H1 (cell line): Measurements from ENCODE around the gene CKAP4. TPM values are rescaled to one million over a fixed set of nuclear protein-coding genes. Genes with fewer than 3 reads are reported as not detected.

Experiments
- CTCF ChIA-PET: fragments of 300-600 bp; sonication (Branson Sonifier 250); formaldehyde crosslinking; loops from one replicate; lab custom pipeline; 2021; ENCODE audit not compliant: partially characterized antibody; lab: Charles Lee
- POLR2A ChIA-PET: fragments of 300-600 bp; sonication (Branson Sonifier 250); formaldehyde crosslinking; loops from one replicate; lab custom pipeline; 2021; ENCODE audit warnings: inconsistent platforms; ENCODE audit not compliant: partially characterized antibody; lab: Charles Lee
- DNase-seq, 2 experiments: peaks; one replicate each; pipeline versions ENCODE4 v3.0.0 to v3.0.0-alpha.2; 2010 to 2022; ENCODE audit warnings: low spot score in 2 of 2, low read depth in 1 of 2, mixed read lengths in 1 of 2
- FAIRE-seq: peaks from 2 replicates; lab custom pipeline; 2011; peaks lifted over from hg19 to GRCh38; lab: Jason Lieb, UNC
- H2AFZ ChIP-seq: 2 replicates; pipeline ENCODE4 v1.8.1; 2012; ENCODE audit warnings: low read length, inconsistent platforms
- H2AK5ac ChIP-seq: 2 replicates; pipeline ENCODE4 v1.6.1; 2013; ENCODE audit warnings: low read depth, low read length
- H2BK120ac ChIP-seq: replicated peaks from 2 replicates; pipeline ENCODE3; 2013; ENCODE audit warnings: low read depth, low read length, inconsistent platforms
- H2BK12ac ChIP-seq: 2 replicates; pipeline ENCODE4 v1.6.1; 2013; ENCODE audit warnings: low read depth, low read length
- H2BK15ac ChIP-seq: 2 replicates; pipeline ENCODE4 v1.6.1; 2013; ENCODE audit warnings: low read length
- H2BK20ac ChIP-seq: 2 replicates; pipeline ENCODE4 v1.6.1; 2013; ENCODE audit warnings: low read length
- H2BK5ac ChIP-seq: 2 replicates; pipeline ENCODE4 v1.6.1; 2013; ENCODE audit warnings: low read depth, low read length
- H3K14ac ChIP-seq: 2 replicates; pipeline ENCODE4 v1.6.1; 2013; ENCODE audit warnings: inconsistent platforms; ENCODE audit not compliant: insufficient read length
- H3K18ac ChIP-seq: 2 replicates; pipeline ENCODE4 v1.6.1; 2013; ENCODE audit warnings: low read length; ENCODE audit errors: extremely low read depth
- H3K23ac ChIP-seq: 2 replicates; pipeline ENCODE4 v1.6.1; 2013; ENCODE audit warnings: inconsistent platforms; ENCODE audit not compliant: insufficient read length
- H3K23me2 ChIP-seq: 2 replicates; pipeline ENCODE4 v1.6.1; 2013; ENCODE audit warnings: low read depth, low read length
- H3K27ac ChIP-seq: 2 replicates; pipeline ENCODE4 v1.6.1; 2011; ENCODE audit warnings: low read depth, low read length, inconsistent platforms
- H3K27me3 ChIP-seq, 4 experiments: replicated peaks in 1 of 4; 1 replicate in 1 of 4; 2 replicates in 3 of 4; pipeline versions ENCODE4 v1.6.1 to v1.8.1; 2011 to 2013; ENCODE audit warnings: low read length in 3 of 4, mild to moderate bottlenecking in 3 of 4, inconsistent platforms in 2 of 4, mixed read lengths in 2 of 4, moderate library complexity in 1 of 4; ENCODE audit not compliant: control insufficient read depth in 3 of 4, insufficient read depth in 3 of 4; ENCODE audit errors: extremely low read depth in 1 of 4
- H3K36me3 ChIP-seq, 4 experiments: 2 replicates each; pipeline versions ENCODE4 v1.6.1 to v1.8.1; 2011 to 2013; ENCODE audit warnings: mild to moderate bottlenecking in 4 of 4, low read length in 3 of 4, moderate library complexity in 2 of 4, control low read depth in 1 of 4, inconsistent platforms in 1 of 4; ENCODE audit not compliant: insufficient read depth in 4 of 4, control insufficient read depth in 2 of 4
- H3K4ac ChIP-seq: replicated peaks from 2 replicates; pipeline ENCODE3; 2013; ENCODE audit warnings: low read length, low read depth, mixed read lengths, inconsistent platforms; ENCODE audit not compliant: insufficient read length
- H3K4me1 ChIP-seq, 4 experiments: replicated peaks in 1 of 4; 1 replicate in 1 of 4; 2 replicates in 3 of 4; pipeline versions ENCODE4 v1.6.1 to v1.8.1; 2011 to 2013; ENCODE audit warnings: low read length in 3 of 4, inconsistent platforms in 2 of 4, mixed read lengths in 1 of 4; ENCODE audit not compliant: insufficient read depth in 4 of 4, control insufficient read depth in 3 of 4
- H3K4me2 ChIP-seq, 2 experiments: 2 replicates each; pipeline versions ENCODE4 v1.6.1 to v1.8.1; 2011 to 2013; ENCODE audit warnings: low read depth in 2 of 2, low read length in 2 of 2, control low read depth in 1 of 2, inconsistent platforms in 1 of 2, mild to moderate bottlenecking in 1 of 2; ENCODE audit not compliant: insufficient read depth in 1 of 2
- H3K4me3 ChIP-seq, 4 experiments: fragments of 200-600, 300-600 bp in 1 of 4; sonication (generic), shearing (Covaris generic), sonication (Bioruptor Twin) in 1 of 4; 2 replicates each; pipeline versions ENCODE4 v1.5.1 to v1.8.1; 2011 to 2016; ENCODE audit warnings: low read length in 4 of 4, low read depth in 3 of 4, control low read depth in 2 of 4, inconsistent platforms in 2 of 4, mild to moderate bottlenecking in 2 of 4, mixed read lengths in 1 of 4, moderate library complexity in 1 of 4; ENCODE audit not compliant: insufficient read depth in 2 of 4; ENCODE audit errors: extremely low read depth in 1 of 4
- H3K56ac ChIP-seq: replicated peaks from 2 replicates; pipeline ENCODE3; 2013; ENCODE audit warnings: low read depth, mild to moderate bottlenecking, mixed read lengths, low read length, inconsistent platforms; ENCODE audit not compliant: insufficient read length
- H3K79me1 ChIP-seq: 2 replicates; pipeline ENCODE4 v1.6.1; 2013; ENCODE audit warnings: low read depth, low read length, control low read depth
- H3K79me2 ChIP-seq, 2 experiments: 2 replicates each; pipeline versions ENCODE4 v1.6.1 to v1.8.1; 2012 to 2013; ENCODE audit warnings: low read length in 2 of 2, mild to moderate bottlenecking in 2 of 2, inconsistent platforms in 1 of 2; ENCODE audit not compliant: insufficient read depth in 2 of 2, control insufficient read depth in 1 of 2
- H3K9ac ChIP-seq, 4 experiments: replicated peaks in 1 of 4; 1 replicate in 1 of 4; 2 replicates in 3 of 4; pipeline versions ENCODE4 v1.6.1 to v1.8.1; 2011 to 2013; ENCODE audit warnings: low read depth in 3 of 4, low read length in 3 of 4, control low read depth in 2 of 4, mild to moderate bottlenecking in 2 of 4, moderate library complexity in 2 of 4, inconsistent platforms in 1 of 4; ENCODE audit errors: extremely low read depth in 1 of 4
- H3K9me3 ChIP-seq, 2 experiments: 2 replicates each; pipeline versions ENCODE4 v1.6.1 to v1.8.1; 2012 to 2013; ENCODE audit warnings: mild to moderate bottlenecking in 2 of 2, moderate library complexity in 2 of 2, control low read depth in 1 of 2, inconsistent platforms in 1 of 2, low read depth in 1 of 2, low read length in 1 of 2, mixed read lengths in 1 of 2; ENCODE audit not compliant: insufficient read depth in 2 of 2
- H4K20me1 ChIP-seq, 2 experiments: replicated peaks in 1 of 2; 2 replicates each; pipeline versions ENCODE3 to v1.8.1; 2011 to 2013; ENCODE audit warnings: inconsistent platforms in 2 of 2, low read length in 2 of 2, mild to moderate bottlenecking in 1 of 2; ENCODE audit not compliant: insufficient read depth in 2 of 2, control insufficient read depth in 1 of 2
- H4K5ac ChIP-seq: 2 replicates; pipeline ENCODE4 v1.6.1; 2013; ENCODE audit warnings: low read length, low read depth, mixed read lengths, inconsistent platforms; ENCODE audit not compliant: insufficient read length
- H4K8ac ChIP-seq: 2 replicates; pipeline ENCODE4 v1.8.0; 2013; ENCODE audit warnings: mild to moderate bottlenecking, moderate library complexity, low read length, inconsistent platforms; ENCODE audit not compliant: insufficient read depth; ENCODE audit errors: extremely low read depth
- H4K91ac ChIP-seq: replicated peaks from 2 replicates; pipeline ENCODE3; 2013; ENCODE audit warnings: low read length, mixed read lengths, inconsistent platforms; ENCODE audit not compliant: insufficient read length
- CBX5 ChIP-seq: fragments of 300-800, 300-1000 bp; sonication (generic); IDR thresholded peaks from 2 replicates; pipeline ENCODE4 v1.7.1; 2016; ENCODE audit warnings: antibody characterized with exemption, low read length, low read depth
- KDM4A ChIP-seq: IDR thresholded peaks from one replicate; pipeline ENCODE4 v1.7.1; 2012; ENCODE audit warnings: low read depth, mild to moderate bottlenecking, moderate library complexity, low read length, inconsistent platforms; ENCODE audit not compliant: severe bottlenecking
- RAD21 ChIP-seq, 2 experiments: IDR thresholded peaks in 1 of 2; conservative IDR thresholded peaks in 1 of 2; 2 replicates each; pipeline ENCODE4 v1.6.1; 2011; ENCODE audit warnings: low read depth in 2 of 2, low read length in 2 of 2, improper control_type of control experiment in 1 of 2, inconsistent platforms in 1 of 2, mild to moderate bottlenecking in 1 of 2, moderate library complexity in 1 of 2
- WGBS, 2 experiments: shearing (Covaris generic) in 1 of 2; methylation state at CpG; one replicate each; pipeline versions ENCODE4 v1.1.6 to v1.1.7; 2013 to 2015; ENCODE audit warnings: low lambda C conversion rate in 2 of 2, mixed read lengths in 2 of 2, inconsistent platforms in 1 of 2, low coverage in 1 of 2, missing lambda C conversion rate in 1 of 2; ENCODE audit not compliant: insufficient replicate concordance in 2 of 2, insufficient coverage in 1 of 2, insufficient read length in 1 of 2; ENCODE audit errors: extremely low coverage in 1 of 2, missing lambda C conversion rate in 1 of 2; 5-methylcytosine and 5-hydroxymethylcytosine counted together
- polyA plus RNA-seq, 7 experiments: library from polyadenylated mRNA; depleted of rRNA in 3 of 7; stranded (reverse) in 5 of 7; unstranded in 2 of 7; fragments of >200 nt in 5 of 7; fragments of 200-250 nt in 2 of 7; gene quantifications; 1 replicate in 5 of 7; 2 replicates in 1 of 7; 4 replicates in 1 of 7; pipeline versions ENCODE4 v1.2.1 to v1.2.3, GENCODE V29; 2011 to 2013; ENCODE audit warnings: missing spikeins in 2 of 7, mixed read lengths in 2 of 7
- total RNA-seq: library from RNA; stranded (reverse); fragmentation: NEBNext Ultra II Directional; extraction: Animal tissue kit (Norgen Biotek cat#: 25700); gene quantifications from 2 replicates; pipeline ENCODE4 v1.2.1, GENCODE V29; 2021
- TF ChIP-seq, protein P1 (sequence below), 3 experiments: IDR thresholded peaks; 1 replicate in 2 of 3; 2 replicates in 1 of 3; pipeline versions ENCODE4 v1.5.1 to v1.6.1; 2011; ENCODE audit warnings: low read length in 3 of 3, mild to moderate bottlenecking in 3 of 3, inconsistent platforms in 2 of 3, low read depth in 1 of 3, moderate library complexity in 1 of 3; ENCODE audit not compliant: insufficient read depth in 1 of 3; ENCODE audit errors: control extremely low read depth in 1 of 3

Gene CKAP4
- total and polyA plus RNA-seq, 2 of the 8 experiments (the other 6 are each of a cell fraction or from before 2014, with no cell fraction given), result 35.8 to 80.7 TPM

- Histone ChIP-seq H3K36me3 (no peaks in the 10 kb centered on the region), H3K4me2 (no peak overlapping the region), H3K9me3 (no peaks in the 10 kb centered on the region), H2AK5ac (no peak overlapping the region), H3K79me1 (no peaks in the 10 kb centered on the region), H2AFZ (0 out of 2 replicates have a peak overlapping the region, but pooled peaks have one; percentile 25), H3K56ac (no peak overlapping the region), H3K4me3 (no peak overlapping the region), H3K9ac (no peak overlapping the region), H3K27me3 (no peaks in the 10 kb centered on the region), H3K4ac (no peak overlapping the region), H2BK5ac (no peak overlapping the region), H2BK20ac (no peak overlapping the region), H3K23ac (no peak overlapping the region), H2BK120ac (no peak overlapping the region), H3K14ac (no peak overlapping the region), H3K79me2 (no peaks in the 10 kb centered on the region), H2BK15ac (no peak overlapping the region), H3K23me2 (no peaks in the 10 kb centered on the region), H3K18ac (no peak overlapping the region), H2BK12ac (no peak overlapping the region), H4K8ac (no peak overlapping the region), H4K5ac (no peak overlapping the region), H4K20me1 (no peaks in the 10 kb centered on the region), H3K4me1 (no peaks in the 10 kb centered on the region), H4K91ac (no peak overlapping the region), H3K27ac (no peak overlapping the region)
- peak in 1 of 2 experiments; percentile 57 for DNase-seq
- POLR2A ChIA-PET, result interaction anchor here (0.9 to 2.4 kb wide), 2 partner anchors 35 to 56 kb away, joined by 4 to 5 read pairs; no protein-coding TSS in a partner anchor
- 36% methylated on average over 7 of the region's 7 CpGs; no CpG with 5 or more reads in 1 of the 2 experiments for WGBS, 2 experiments
- FAIRE-seq, result peak; percentile 93
- TF ChIP-seq KDM4A (no peak), CBX5 (no peak), RAD21 (IDR thresholded peaks at IDR 0.05 in 1 of 2, conservative IDR thresholded peaks at IDR 0.05 in 1 of 2; ENCODE audit: low read depth in 2 of 2, low read length in 2 of 2) (peak; percentile 91 to 92)
- TF ChIP-seq, protein P1, sequence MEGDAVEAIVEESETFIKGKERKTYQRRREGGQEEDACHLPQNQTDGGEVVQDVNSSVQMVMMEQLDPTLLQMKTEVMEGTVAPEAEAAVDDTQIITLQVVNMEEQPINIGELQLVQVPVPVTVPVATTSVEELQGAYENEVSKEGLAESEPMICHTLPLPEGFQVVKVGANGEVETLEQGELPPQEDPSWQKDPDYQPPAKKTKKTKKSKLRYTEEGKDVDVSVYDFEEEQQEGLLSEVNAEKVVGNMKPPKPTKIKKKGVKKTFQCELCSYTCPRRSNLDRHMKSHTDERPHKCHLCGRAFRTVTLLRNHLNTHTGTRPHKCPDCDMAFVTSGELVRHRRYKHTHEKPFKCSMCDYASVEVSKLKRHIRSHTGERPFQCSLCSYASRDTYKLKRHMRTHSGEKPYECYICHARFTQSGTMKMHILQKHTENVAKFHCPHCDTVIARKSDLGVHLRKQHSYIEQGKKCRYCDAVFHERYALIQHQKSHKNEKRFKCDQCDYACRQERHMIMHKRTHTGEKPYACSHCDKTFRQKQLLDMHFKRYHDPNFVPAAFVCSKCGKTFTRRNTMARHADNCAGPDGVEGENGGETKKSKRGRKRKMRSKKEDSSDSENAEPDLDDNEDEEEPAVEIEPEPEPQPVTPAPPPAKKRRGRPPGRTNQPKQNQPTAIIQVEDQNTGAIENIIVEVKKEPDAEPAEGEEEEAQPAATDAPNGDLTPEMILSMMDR (IDR thresholded peaks at IDR 0.05; ENCODE audit: control extremely low read depth in 1 of 3, insufficient read depth in 1 of 3, low read depth in 1 of 3, low read length in 3 of 3), result peak; percentile 59 to 84 (median 80)
- CTCF ChIA-PET, result interaction anchor here (0.8 to 5.7 kb wide), 30 partner anchors 10 to 852 kb away, joined by 3 to 125 read pairs (median 6); no protein-coding TSS in a partner anchor
These were observed 34.8 kb upstream of the CKAP4 start for GRCh38 chr12:106282457-106283097.
